ENCODE results near the gene CDK5RAP3. TPM values are rescaled to one million over a fixed set of nuclear protein-coding genes. Genes with fewer than 3 reads are reported as not detected.

The CDK5RAP3 gene
- total RNA-seq, 6 donors from 2014 or later = 76.6 to 661 (median 160) TPM

GRCh38 chr17:47942568-47942967, 28.3 kb upstream of the CDK5RAP3 start:
- peak overlapping the region in 2 of 4 donors; percentile 77 to 80 for H3K27ac ChIP-seq

DNA sequence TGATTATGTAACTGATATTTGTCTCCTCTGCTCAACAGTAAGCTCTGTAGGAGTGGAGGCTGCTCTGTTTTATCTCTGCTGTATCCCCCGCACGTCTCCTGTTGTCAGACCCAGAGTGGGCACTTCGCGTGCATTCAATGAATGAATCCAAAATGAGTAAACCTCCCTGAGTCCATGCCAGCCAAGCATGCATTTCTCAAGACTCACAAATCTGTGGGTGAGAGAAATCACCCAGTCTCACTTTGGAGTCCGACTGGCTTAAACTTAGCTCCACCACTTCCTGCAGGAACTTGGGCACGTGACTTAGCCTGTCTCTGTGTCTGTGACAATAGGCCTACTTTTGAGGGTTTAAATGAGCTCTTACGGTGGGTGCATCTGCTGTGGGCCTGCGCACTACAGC, 25.8 kb upstream of the CDK5RAP3 start:
- peaks cover 33 to 65% (median 47%) of the 10 kb centered on the region in 4 donors for H3K4me1 ChIP-seq
- no peak for TF ChIP-seq EP300 (IDR thresholded peaks at IDR 0.05)
- TF ChIP-seq POLR2A (IDR thresholded peaks at IDR 0.05) = peak in 1 of 4 donors; percentile 0
- no peaks in the 10 kb centered on the region for H3K9me3 ChIP-seq
- no peaks in the 10 kb centered on the region for H3K27me3 ChIP-seq
- peaks cover 0 to 20% (median 5%) of the 10 kb centered on the region in 4 donors for H3K36me3 ChIP-seq
- 70 to 76% methylated on average over 8 of the region's 8 CpGs for WGBS, 2 donors
- no peak for DNase-seq
- H3K27ac ChIP-seq = peak overlapping the region in 2 of 4 donors; percentile 54 to 56
- no peak for ATAC-seq (ENCODE audit: low FRiP score in 2 of 2)
- H3K4me3 ChIP-seq = no peak overlapping the region

More at GRCh38 chr17:47942568-47942967, 28.3 kb upstream of the CDK5RAP3 start:
- peaks cover 0 to 20% (median 3%) of the 10 kb centered on the region in 4 donors for H3K36me3 ChIP-seq
- no peaks in the 10 kb centered on the region for H3K27me3 ChIP-seq
- H3K9me3 ChIP-seq = no peaks in the 10 kb centered on the region
- peak overlapping the region in 2 of 4 donors; percentile 75 to 94 for H3K4me3 ChIP-seq
- DNase-seq = no peak
- WGBS, 2 donors = 74 to 80% methylated on average over 6 of the region's 6 CpGs
- TF ChIP-seq, protein P1, sequence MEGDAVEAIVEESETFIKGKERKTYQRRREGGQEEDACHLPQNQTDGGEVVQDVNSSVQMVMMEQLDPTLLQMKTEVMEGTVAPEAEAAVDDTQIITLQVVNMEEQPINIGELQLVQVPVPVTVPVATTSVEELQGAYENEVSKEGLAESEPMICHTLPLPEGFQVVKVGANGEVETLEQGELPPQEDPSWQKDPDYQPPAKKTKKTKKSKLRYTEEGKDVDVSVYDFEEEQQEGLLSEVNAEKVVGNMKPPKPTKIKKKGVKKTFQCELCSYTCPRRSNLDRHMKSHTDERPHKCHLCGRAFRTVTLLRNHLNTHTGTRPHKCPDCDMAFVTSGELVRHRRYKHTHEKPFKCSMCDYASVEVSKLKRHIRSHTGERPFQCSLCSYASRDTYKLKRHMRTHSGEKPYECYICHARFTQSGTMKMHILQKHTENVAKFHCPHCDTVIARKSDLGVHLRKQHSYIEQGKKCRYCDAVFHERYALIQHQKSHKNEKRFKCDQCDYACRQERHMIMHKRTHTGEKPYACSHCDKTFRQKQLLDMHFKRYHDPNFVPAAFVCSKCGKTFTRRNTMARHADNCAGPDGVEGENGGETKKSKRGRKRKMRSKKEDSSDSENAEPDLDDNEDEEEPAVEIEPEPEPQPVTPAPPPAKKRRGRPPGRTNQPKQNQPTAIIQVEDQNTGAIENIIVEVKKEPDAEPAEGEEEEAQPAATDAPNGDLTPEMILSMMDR (IDR thresholded peaks at IDR 0.05) = no peak
- TF ChIP-seq EP300 (IDR thresholded peaks at IDR 0.05) = no peak
- TF ChIP-seq POLR2AphosphoS5 (IDR thresholded peaks at IDR 0.05) = no peak
- TF ChIP-seq POLR2A (IDR thresholded peaks at IDR 0.05) = no peak
- ATAC-seq (ENCODE audit: low FRiP score in 2 of 2) = no peak
- H3K4me1 ChIP-seq = peaks cover 15 to 49% (median 29%) of the 10 kb centered on the region in 4 donors

DNA sequence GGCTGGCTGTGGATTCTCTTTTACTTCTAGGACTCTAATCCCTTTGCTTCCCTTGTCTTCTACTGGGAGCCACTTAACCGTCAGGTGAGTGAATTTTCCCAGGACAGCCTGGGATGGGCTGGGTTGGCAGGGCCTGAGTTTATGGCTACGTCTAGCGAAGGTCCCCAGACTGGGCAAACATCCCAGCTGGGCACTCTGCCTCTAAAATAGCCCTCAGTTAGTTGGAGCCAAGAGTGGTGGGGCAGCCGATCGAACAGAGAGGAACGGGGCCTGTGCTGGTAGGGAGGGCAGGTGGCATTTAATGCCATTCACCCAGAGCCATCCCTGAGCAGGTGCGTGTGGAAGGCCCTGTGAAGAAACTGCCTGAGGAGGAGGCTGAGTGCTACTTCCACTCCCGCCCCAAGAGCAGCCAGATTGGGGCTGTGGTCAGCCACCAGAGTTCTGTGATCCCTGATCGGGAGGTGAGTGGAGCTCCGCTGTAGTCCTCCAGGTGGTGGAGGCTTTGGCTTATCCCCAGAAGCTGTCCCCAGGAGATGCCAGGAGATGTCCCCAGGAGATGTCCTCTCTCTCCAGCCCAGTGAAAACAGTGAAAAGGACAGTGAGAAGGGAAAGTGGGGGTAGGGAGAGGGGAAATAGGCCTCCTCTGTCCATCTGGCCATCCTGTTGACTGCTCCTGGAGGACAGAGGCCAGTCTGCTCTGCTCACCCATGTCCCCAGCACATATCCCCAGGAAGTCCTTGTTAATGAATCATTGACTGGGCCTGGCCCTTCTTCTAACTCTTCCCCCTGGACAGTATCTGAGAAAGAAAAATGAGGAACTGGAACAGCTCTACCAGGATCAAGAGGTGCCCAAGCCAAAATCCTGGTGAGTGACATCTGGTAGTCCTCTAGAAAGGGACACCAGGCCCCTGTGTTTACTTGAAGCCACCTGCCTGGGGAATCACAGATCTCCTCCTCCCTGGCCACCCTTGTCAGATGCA, 25.1 kb upstream of the CDK5RAP3 start:
- H3K27ac ChIP-seq = peak overlapping the region in 2 of 4 donors; percentile 54 to 56
- H3K4me1 ChIP-seq = peaks cover 26 to 67% (median 47%) of the 10 kb centered on the region in 4 donors
- ATAC-seq (ENCODE audit: low FRiP score in 2 of 2) = no peak

GRCh38 chr17:47946516-47946915, 24.4 kb upstream of the CDK5RAP3 start:
- H3K4me3 ChIP-seq = no peak overlapping the region
- peak overlapping the region in 3 of 4 donors; percentile 0 to 56 (median 54) for H3K27ac ChIP-seq
- DNase-seq = no peak

More for the DNA sequence above, 25.1 kb upstream of the CDK5RAP3 start:
- H3K27me3 ChIP-seq = no peaks in the 10 kb centered on the region
- WGBS, 2 donors = 83 to 89% methylated on average over 10 of the region's 10 CpGs
- H3K36me3 ChIP-seq = peaks cover 0 to 20% (median 5%) of the 10 kb centered on the region in 4 donors
- H3K4me3 ChIP-seq = no peak overlapping the region
- no peak for DNase-seq
- H3K9me3 ChIP-seq = no peaks in the 10 kb centered on the region
- TF ChIP-seq, protein P1 (IDR thresholded peaks at IDR 0.05) = no peak
- TF ChIP-seq POLR2AphosphoS5 (IDR thresholded peaks at IDR 0.05) (no peak), POLR2A (IDR thresholded peaks at IDR 0.05) (peak in 1 of 4 donors; percentile 2), EP300 (IDR thresholded peaks at IDR 0.05) (no peak)

GRCh38 chr17:47946929-47947397, 23.9 kb upstream of the CDK5RAP3 start:
- no peaks in the 10 kb centered on the region for H3K27me3 ChIP-seq
- no peaks in the 10 kb centered on the region for H3K9me3 ChIP-seq
- TF ChIP-seq, protein P1 (IDR thresholded peaks at IDR 0.05) = peak; percentile 56 to 77 (median 74)
- TF ChIP-seq POLR2A (IDR thresholded peaks at IDR 0.05) = no peak
- TF ChIP-seq POLR2AphosphoS5 (IDR thresholded peaks at IDR 0.05) = no peak
- H3K4me1 ChIP-seq = peaks cover 23 to 72% (median 54%) of the 10 kb centered on the region in 4 donors
- peak overlapping the region in 2 of 4 donors; percentile 0 to 54 for H3K27ac ChIP-seq
- DNase-seq = peak in 1 of 2 donors; percentile 88
- H3K4me3 ChIP-seq = no peak overlapping the region
- peak; percentile 77 to 92 for ATAC-seq (ENCODE audit: low FRiP score in 2 of 2)
- H3K36me3 ChIP-seq = peaks cover 0 to 27% (median 5%) of the 10 kb centered on the region in 4 donors
- WGBS, 2 donors = 24 to 32% methylated on average over 2 of the region's 2 CpGs

More at GRCh38 chr17:47946516-47946915, 24.4 kb upstream of the CDK5RAP3 start:
- H3K27me3 ChIP-seq = no peaks in the 10 kb centered on the region
- peaks cover 24 to 71% (median 51%) of the 10 kb centered on the region in 4 donors for H3K4me1 ChIP-seq
- WGBS, 2 donors = 67 to 86% methylated on average over 2 to 6 of the region's 6 CpGs
- H3K36me3 ChIP-seq = peaks cover 0 to 26% (median 5%) of the 10 kb centered on the region in 4 donors
- ATAC-seq (ENCODE audit: low FRiP score in 2 of 2) = no peak
- TF ChIP-seq POLR2AphosphoS5 (IDR thresholded peaks at IDR 0.05) = no peak
- peak in 1 of 4 donors; percentile 11 for TF ChIP-seq POLR2A (IDR thresholded peaks at IDR 0.05)
- no peaks in the 10 kb centered on the region for H3K9me3 ChIP-seq

All from upper lobe of left lung (tissue), 6 donors.